AG04450 (cell line): Measurements from ENCODE around the gene SYNE2. TPM values are rescaled to one million over a fixed set of nuclear protein-coding genes. Genes with fewer than 3 reads are reported as not detected.
"Not testable (repeated sequence)": the region's sequence is repeated elsewhere in the genome, so short reads cannot be mapped to it uniquely, and the experiment has no call there.

Experiments
- CTCF ChIA-PET: fragments of 300-600, 350-600 bp; formaldehyde crosslinking; extraction: SDS; loops from one replicate; lab custom pipeline; 2022; ENCODE audit warnings: antibody characterized with exemption, inconsistent platforms; lab: Charles Lee
- POLR2A ChIA-PET: fragments of 350-600 bp; formaldehyde crosslinking; extraction: SDS; loops from one replicate; lab custom pipeline; 2021; ENCODE audit warnings: antibody characterized with exemption, inconsistent platforms; lab: Yijun Ruan, JAX
- DNase-seq: peaks from one replicate; pipeline ENCODE4 v3.0.0-alpha.2; 2011; ENCODE audit warnings: low read depth, low spot score
- H3K27ac ChIP-seq: one replicate; pipeline ENCODE4 v1.5.1; 2012; ENCODE audit warnings: low read depth, low read length, control low read depth
- H3K27me3 ChIP-seq: one replicate; pipeline ENCODE4 v1.6.0; 2012; ENCODE audit warnings: low read length; ENCODE audit not compliant: control insufficient read depth, insufficient read depth
- H3K4me3 ChIP-seq: 2 replicates; pipeline ENCODE4 v1.5.1; 2011; ENCODE audit warnings: mild to moderate bottlenecking, low read depth, low read length, control low read depth
- H3K9me3 ChIP-seq: 2 replicates; pipeline ENCODE4 v1.5.1; 2012; ENCODE audit warnings: low read length; ENCODE audit not compliant: control insufficient read depth, insufficient read depth
- CTCF ChIP-seq: IDR thresholded peaks from 2 replicates; pipeline ENCODE4 v1.5.1; 2011; ENCODE audit warnings: low read depth, low read length, control low read depth, inconsistent platforms
- polyA minus RNA-seq: library from RNA; depleted of rRNA, polyadenylated mRNA; stranded (reverse); fragments of >200 nt; gene quantifications from 2 replicates; pipeline ENCODE4 v1.2.3, GENCODE V29; 2011; rRNA and poly(A)+ RNA removed
- polyA plus RNA-seq: library from polyadenylated mRNA; depleted of rRNA; stranded (reverse); fragments of >200 nt; gene quantifications from 2 replicates; pipeline ENCODE4 v1.2.3, GENCODE V29; 2011; rRNA removed

SYNE2 gene
- polyA plus RNA-seq: 6.1 and 7.1 TPM in 2 replicates
- 25.8 TPM in 2 replicates for polyA minus RNA-seq

- POLR2A ChIA-PET: no interaction called here
Measured at GRCh38 chr14:63852817-63853731, at the start of gene SYNE2. SYNE2 (plus strand) TSS chr14:63853004; CDS start chr14:63909149, 56,145 bp downstream.

GRCh38 chr14:63803221-63803791 is 49.5 kb upstream of the SYNE2 start:
- CTCF ChIA-PET: interaction anchor here (0.9 kb wide), 1 partner anchor 500 kb away, joined by 4 read pairs; no protein-coding TSS in a partner anchor
- H3K4me3 ChIP-seq, POLR2A ChIA-PET, DNase-seq, H3K27ac ChIP-seq, H3K27me3 ChIP-seq, H3K9me3 ChIP-seq: not testable (repeated sequence)

More at GRCh38 chr14:63852817-63853731, at the start of gene SYNE2:
- peaks cover 6% of the 10 kb centered on the region for H3K27me3 ChIP-seq
- no peaks in the 10 kb centered on the region for H3K9me3 ChIP-seq
- CTCF ChIA-PET: interaction anchor here (0.8 to 2.2 kb wide), 4 partner anchors 11 to 464 kb away, joined by 3 to 6 read pairs (median 4); no protein-coding TSS in a partner anchor
- no peak for TF ChIP-seq CTCF
- no peak for DNase-seq
- H3K27ac ChIP-seq: peak within 1 kb of the TSS; percentile 31
- peak within 1 kb of the TSS; percentile 64 for H3K4me3 ChIP-seq

- H3K27me3 ChIP-seq, H3K27ac ChIP-seq, H3K9me3 ChIP-seq, POLR2A ChIA-PET, DNase-seq, H3K4me3 ChIP-seq: not testable (repeated sequence)
- CTCF ChIA-PET: interaction anchor here (1.3 kb wide), 1 partner anchor 497 kb away, joined by 8 read pairs; no protein-coding TSS in a partner anchor
Measured at GRCh38 chr14:63806064-63806463, 46.7 kb upstream of the SYNE2 start.

- CTCF ChIA-PET, H3K9me3 ChIP-seq, POLR2A ChIA-PET, DNase-seq, H3K4me3 ChIP-seq, H3K27me3 ChIP-seq, H3K27ac ChIP-seq: not testable (repeated sequence)
Measured at GRCh38 chr14:63811692-63812091, 41.1 kb upstream of the SYNE2 start.

- ChIA-PET CTCF (no interaction called here), POLR2A (no interaction called here)
- Histone ChIP-seq H3K9me3 (no peaks in the 10 kb centered on the region), H3K27me3 (no peaks in the 10 kb centered on the region), H3K27ac (no peak overlapping the region), H3K4me3 (no peak overlapping the region)
- no peak for DNase-seq
- TF ChIP-seq CTCF: no peak
Measured at GRCh38 chr14:63833728-63834127, 19.1 kb upstream of the SYNE2 start.

GRCh38 chr14:63840981-63841380 is 11.8 kb upstream of the SYNE2 start:
- POLR2A ChIA-PET: no interaction called here

More at GRCh38 chr14:63840981-63841380, 11.8 kb upstream of the SYNE2 start:
- Histone ChIP-seq H3K27ac (no peak overlapping the region), H3K27me3 (no peaks in the 10 kb centered on the region), H3K4me3 (no peak overlapping the region), H3K9me3 (peaks cover 8% of the 10 kb centered on the region)
- TF ChIP-seq CTCF: no peak
- CTCF ChIA-PET: no interaction called here
- DNase-seq: no peak
